Parathyroid adenoma (tissue), 2 donors: ENCODE measurements around the gene B2M.
"Not testable (repeated sequence)": the region's sequence is repeated elsewhere in the genome, so short reads cannot be mapped to it uniquely, and the experiment has no call there.

ENCODE experiments used
- H2AFZ ChIP-seq: fragments of 300-600 bp; sonication (generic); one replicate; pipeline ENCODE4 v1.7.0; 2017; ENCODE audit warnings: antibody characterized with exemption, mild to moderate bottlenecking
- H3K27ac ChIP-seq: fragments of 300-600 bp; sonication (generic); one replicate; pipeline ENCODE4 v1.7.0; 2017
- H3K27me3 ChIP-seq: fragments of 300-600 bp; sonication (generic); one replicate; pipeline ENCODE4 v1.7.0; 2017; ENCODE audit warnings: low read length; ENCODE audit not compliant: control insufficient read depth, insufficient read depth
- H3K36me3 ChIP-seq: fragments of 300-600 bp; sonication (generic); one replicate; pipeline ENCODE4 v1.7.0; 2017; ENCODE audit warnings: low read length; ENCODE audit not compliant: control insufficient read depth, insufficient read depth
- H3K4me1 ChIP-seq: fragments of 300-600 bp; sonication (generic); one replicate; pipeline ENCODE4 v1.7.0; 2017; ENCODE audit warnings: control low read depth
- H3K4me2 ChIP-seq: fragments of 300-600 bp; sonication (generic); one replicate; pipeline ENCODE4 v1.7.0; 2017; ENCODE audit warnings: low read length
- H3K4me3 ChIP-seq: fragments of 300-600 bp; sonication (generic); one replicate; pipeline ENCODE4 v1.7.0; 2017; ENCODE audit warnings: low read depth, low read length
- H3K79me2 ChIP-seq: fragments of 300-600 bp; sonication (generic); one replicate; pipeline ENCODE4 v1.7.0; 2017; ENCODE audit warnings: control low read depth
- H3K9ac ChIP-seq: fragments of 300-600 bp; sonication (generic); one replicate; pipeline ENCODE4 v1.7.0; 2017; ENCODE audit warnings: mild to moderate bottlenecking
- H3K9me3 ChIP-seq: fragments of 300-600 bp; sonication (generic); one replicate; pipeline ENCODE4 v1.7.0; 2017; ENCODE audit warnings: low read length; ENCODE audit not compliant: control insufficient read depth
- TF ChIP-seq, protein P1 (sequence below): fragments of 300-600 bp; sonication (generic); IDR thresholded peaks from one replicate; pipeline ENCODE4 v1.7.0; 2017; ENCODE audit warnings: antibody characterized with exemption, mild to moderate bottlenecking
- donor health status: primary hyperparathyroidism.

Gene B2M

DNA sequence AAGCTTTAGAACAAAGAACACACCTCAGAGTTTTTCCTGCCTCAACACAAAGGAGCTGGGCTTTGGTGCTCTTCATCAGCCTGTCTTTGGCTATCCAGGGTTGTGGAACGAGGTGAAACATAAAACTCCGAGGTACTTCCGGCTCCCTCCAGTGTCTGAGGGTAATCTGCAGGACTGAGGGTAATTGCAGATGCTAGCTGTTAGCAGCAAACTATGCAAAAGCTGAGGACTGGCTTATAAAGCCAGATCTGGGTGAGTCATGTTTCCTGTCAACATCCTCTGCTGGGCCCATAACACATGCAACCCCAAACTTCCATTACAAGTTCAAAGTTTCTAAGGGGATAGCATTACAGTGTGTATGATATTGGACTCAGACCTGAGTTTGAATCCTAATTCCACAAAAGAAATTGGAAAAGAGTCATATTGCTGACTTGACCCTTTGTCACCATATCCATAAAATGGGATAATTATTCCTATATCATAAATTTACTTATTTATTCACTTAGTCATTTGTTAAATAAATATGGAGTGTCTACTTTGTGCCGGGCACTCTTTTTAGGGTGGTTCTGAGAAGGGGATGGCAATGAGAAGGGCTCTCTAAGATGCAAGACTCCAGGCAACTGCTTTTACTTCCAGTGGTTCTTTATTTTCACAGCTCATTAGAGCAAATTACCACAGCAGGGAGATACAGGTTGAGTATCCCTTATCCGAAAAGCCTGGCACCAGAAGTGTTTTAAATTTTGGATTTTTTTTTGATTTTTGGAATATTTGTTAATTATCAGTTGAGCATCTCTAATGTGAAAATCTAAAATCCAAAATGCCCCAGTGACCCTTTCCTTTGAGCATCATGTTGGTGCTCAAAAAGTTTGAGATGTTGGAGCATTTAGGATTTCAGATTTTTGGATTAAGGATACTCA lies 15.5 kb downstream of the B2M start:
- no peaks in the 10 kb centered on the region for H3K27me3 ChIP-seq
- no peak overlapping the region for H3K4me3 ChIP-seq
- TF ChIP-seq, protein P1, sequence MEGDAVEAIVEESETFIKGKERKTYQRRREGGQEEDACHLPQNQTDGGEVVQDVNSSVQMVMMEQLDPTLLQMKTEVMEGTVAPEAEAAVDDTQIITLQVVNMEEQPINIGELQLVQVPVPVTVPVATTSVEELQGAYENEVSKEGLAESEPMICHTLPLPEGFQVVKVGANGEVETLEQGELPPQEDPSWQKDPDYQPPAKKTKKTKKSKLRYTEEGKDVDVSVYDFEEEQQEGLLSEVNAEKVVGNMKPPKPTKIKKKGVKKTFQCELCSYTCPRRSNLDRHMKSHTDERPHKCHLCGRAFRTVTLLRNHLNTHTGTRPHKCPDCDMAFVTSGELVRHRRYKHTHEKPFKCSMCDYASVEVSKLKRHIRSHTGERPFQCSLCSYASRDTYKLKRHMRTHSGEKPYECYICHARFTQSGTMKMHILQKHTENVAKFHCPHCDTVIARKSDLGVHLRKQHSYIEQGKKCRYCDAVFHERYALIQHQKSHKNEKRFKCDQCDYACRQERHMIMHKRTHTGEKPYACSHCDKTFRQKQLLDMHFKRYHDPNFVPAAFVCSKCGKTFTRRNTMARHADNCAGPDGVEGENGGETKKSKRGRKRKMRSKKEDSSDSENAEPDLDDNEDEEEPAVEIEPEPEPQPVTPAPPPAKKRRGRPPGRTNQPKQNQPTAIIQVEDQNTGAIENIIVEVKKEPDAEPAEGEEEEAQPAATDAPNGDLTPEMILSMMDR, result no peak
- H3K4me2 ChIP-seq, result peak overlapping the region; percentile 43
- H3K9ac ChIP-seq, result no peak overlapping the region
- H2AFZ ChIP-seq, result peak overlapping the region; percentile 61
- peak overlapping the region; percentile 94 for H3K27ac ChIP-seq
- no peaks in the 10 kb centered on the region for H3K36me3 ChIP-seq
- H3K9me3 ChIP-seq, result no peaks in the 10 kb centered on the region
- peaks cover 4% of the 10 kb centered on the region for H3K4me1 ChIP-seq
- H3K79me2 ChIP-seq, result no peaks in the 10 kb centered on the region

- Histone ChIP-seq H3K36me3 (no peaks in the 10 kb centered on the region), H3K27me3 (no peaks in the 10 kb centered on the region), H3K4me3 (no peak overlapping the region), H3K4me1 (peaks cover 6% of the 10 kb centered on the region), H3K9ac (no peak overlapping the region), H3K9me3 (no peaks in the 10 kb centered on the region), H3K4me2 (no peak overlapping the region), H3K27ac (peak overlapping the region; percentile 94), H3K79me2 (no peaks in the 10 kb centered on the region), H2AFZ (no peak overlapping the region)
- TF ChIP-seq, protein P1, result no peak
Measured at GRCh38 chr15:44727485-44728231, 16.3 kb downstream of the B2M start.

DNA sequence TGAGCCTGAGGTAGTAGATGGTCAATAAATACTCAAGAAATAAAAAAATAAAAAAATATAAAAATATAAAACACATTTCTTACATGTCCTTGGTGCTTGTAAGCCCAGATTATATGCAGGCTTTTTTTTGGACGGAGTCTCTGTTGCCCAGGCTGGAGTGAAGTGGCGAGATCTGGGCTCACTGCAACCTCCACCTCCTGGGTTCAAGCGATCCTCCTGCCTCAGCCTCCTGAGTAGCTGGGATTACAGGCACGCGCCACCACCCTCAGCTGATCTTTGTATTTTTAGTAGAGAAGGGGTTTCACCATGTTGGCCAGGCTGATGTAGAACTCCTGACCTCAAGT lies 16.9 kb downstream of the B2M start:
- not testable (repeated sequence) for H3K36me3 ChIP-seq, H3K9me3 ChIP-seq, H3K4me1 ChIP-seq, H3K27me3 ChIP-seq, H3K79me2 ChIP-seq, H3K9ac ChIP-seq
- Histone ChIP-seq H3K4me3 (peak overlapping the region; percentile 97), H3K4me2 (peak overlapping the region; percentile 84), H3K27ac (peak overlapping the region; percentile 94), H2AFZ (peak overlapping the region; percentile 78)

- Histone ChIP-seq H3K79me2 (no peaks in the 10 kb centered on the region), H3K4me2 (peak overlapping the region; percentile 84), H2AFZ (peak overlapping the region; percentile 78), H3K4me3 (peak overlapping the region; percentile 97), H3K4me1 (peaks cover 6% of the 10 kb centered on the region), H3K36me3 (no peaks in the 10 kb centered on the region), H3K9me3 (no peaks in the 10 kb centered on the region), H3K9ac (peak overlapping the region; percentile 21), H3K27me3 (no peaks in the 10 kb centered on the region), H3K27ac (peak overlapping the region; percentile 94)
- TF ChIP-seq, protein P1, result no peak
Measured at GRCh38 chr15:44728576-44729407, 17.5 kb downstream of the B2M start.
